Mesothelial cell of epicardium (in vitro differentiated cells): Measurements from ENCODE around the gene DYNLT1. TPM values are rescaled to one million over a fixed set of nuclear protein-coding genes. Genes with fewer than 3 reads are reported as not detected.
A peak's percentile ranks its signal among the peaks of the same experiment; 100 is the strongest.
"Not testable (repeated sequence)": the region's sequence is repeated elsewhere in the genome, so short reads cannot be mapped to it uniquely, and the experiment has no call there.

Experiments
- DNase-seq, 2 experiments: peaks; one replicate each; pipeline ENCODE4 v3.0.0; 2021; ENCODE audit warnings: low spot score in 2 of 2; ENCODE audit not compliant: unreplicated experiment in 2 of 2
- H3K27ac Mint-ChIP-seq: 2 replicates; pipeline ENCODE4 v1.8.0; 2021; ENCODE audit warnings: mixed read lengths
- H3K27me3 Mint-ChIP-seq: 2 replicates; pipeline ENCODE4 v1.8.0; 2021; ENCODE audit warnings: low read depth, mixed read lengths
- H3K36me3 Mint-ChIP-seq: 2 replicates; pipeline ENCODE4 v1.8.0; 2021; ENCODE audit warnings: mixed read lengths
- H3K4me1 Mint-ChIP-seq: 2 replicates; pipeline ENCODE4 v1.8.0; 2021; ENCODE audit warnings: mixed read lengths
- H3K4me3 Mint-ChIP-seq: 2 replicates; pipeline ENCODE4 v1.8.0; 2021; ENCODE audit warnings: mild to moderate bottlenecking, moderate library complexity, mixed read lengths
- H3K9me3 Mint-ChIP-seq: 2 replicates; pipeline ENCODE4 v1.8.0; 2021; ENCODE audit warnings: mixed read lengths
- total RNA-seq: library from RNA; stranded (reverse); gene quantifications from 3 replicates; pipeline ENCODE4 v1.2.1, GENCODE V29; 2021
- TF ChIP-seq, protein P1 (sequence below): fragments of 200-600 bp; sonication (generic); IDR thresholded peaks from one replicate; pipeline ENCODE4 v1.5.0; 2021; ENCODE audit warnings: antibody characterized with exemption; ENCODE audit not compliant: unreplicated experiment

The DYNLT1 gene
- total RNA-seq, 1 donor from 2014 or later: 142 TPM

DNA sequence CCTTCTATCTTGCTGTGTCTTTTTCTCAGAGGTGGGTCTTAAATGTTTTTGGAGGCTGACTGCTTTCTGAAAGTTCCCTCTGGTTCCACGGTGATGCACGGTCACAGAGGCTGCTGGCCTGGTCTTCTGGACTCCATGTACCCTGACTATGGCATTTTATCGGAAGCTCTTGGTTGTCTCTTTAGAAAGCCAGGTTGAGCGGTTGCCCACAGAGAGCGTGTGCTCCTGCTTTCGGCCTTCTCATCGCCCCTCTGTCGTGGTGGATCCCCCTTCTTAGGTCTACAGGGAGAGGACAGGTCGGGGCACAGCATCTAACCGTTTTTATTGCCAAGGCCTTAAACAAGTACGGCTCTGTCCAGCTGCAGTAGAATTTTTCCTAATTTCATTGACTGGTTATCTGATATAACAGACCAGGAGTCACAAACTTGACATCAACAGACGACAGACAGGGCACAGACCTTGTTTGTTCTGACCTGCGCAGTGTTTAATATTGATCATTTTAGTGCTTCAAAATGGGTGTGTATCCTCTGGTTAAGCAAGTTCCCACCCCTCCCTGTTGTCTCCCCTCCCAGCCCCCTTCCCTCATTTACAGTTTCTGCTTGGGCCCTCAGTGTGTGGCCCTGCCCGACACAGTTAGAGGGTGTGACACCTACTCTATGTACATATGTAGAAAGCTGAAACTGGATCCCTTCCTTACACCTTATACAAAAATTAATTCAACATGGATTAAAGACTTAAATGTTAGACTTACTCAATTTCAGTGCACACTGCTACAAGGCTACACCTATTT is 30.0 kb upstream of the DYNLT1 start:
- Mint-ChIP-seq H3K4me3 (no peak overlapping the region), H3K36me3 (peaks cover 6% of the 10 kb centered on the region), H3K27me3 (no peaks in the 10 kb centered on the region), H3K27ac (no peak overlapping the region), H3K4me1 (peaks cover 11% of the 10 kb centered on the region), H3K9me3 (no peaks in the 10 kb centered on the region)
- TF ChIP-seq, protein P1, sequence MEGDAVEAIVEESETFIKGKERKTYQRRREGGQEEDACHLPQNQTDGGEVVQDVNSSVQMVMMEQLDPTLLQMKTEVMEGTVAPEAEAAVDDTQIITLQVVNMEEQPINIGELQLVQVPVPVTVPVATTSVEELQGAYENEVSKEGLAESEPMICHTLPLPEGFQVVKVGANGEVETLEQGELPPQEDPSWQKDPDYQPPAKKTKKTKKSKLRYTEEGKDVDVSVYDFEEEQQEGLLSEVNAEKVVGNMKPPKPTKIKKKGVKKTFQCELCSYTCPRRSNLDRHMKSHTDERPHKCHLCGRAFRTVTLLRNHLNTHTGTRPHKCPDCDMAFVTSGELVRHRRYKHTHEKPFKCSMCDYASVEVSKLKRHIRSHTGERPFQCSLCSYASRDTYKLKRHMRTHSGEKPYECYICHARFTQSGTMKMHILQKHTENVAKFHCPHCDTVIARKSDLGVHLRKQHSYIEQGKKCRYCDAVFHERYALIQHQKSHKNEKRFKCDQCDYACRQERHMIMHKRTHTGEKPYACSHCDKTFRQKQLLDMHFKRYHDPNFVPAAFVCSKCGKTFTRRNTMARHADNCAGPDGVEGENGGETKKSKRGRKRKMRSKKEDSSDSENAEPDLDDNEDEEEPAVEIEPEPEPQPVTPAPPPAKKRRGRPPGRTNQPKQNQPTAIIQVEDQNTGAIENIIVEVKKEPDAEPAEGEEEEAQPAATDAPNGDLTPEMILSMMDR: no peak
- no peak for DNase-seq

- Mint-ChIP-seq H3K36me3 (peaks cover 6% of the 10 kb centered on the region), H3K27ac (no peak overlapping the region), H3K27me3 (no peaks in the 10 kb centered on the region), H3K4me3 (no peak overlapping the region), H3K4me1 (peaks cover 16% of the 10 kb centered on the region), H3K9me3 (no peaks in the 10 kb centered on the region)
- TF ChIP-seq, protein P1: no peak
- DNase-seq: no peak
Observed at GRCh38 chr6:158672726-158673125, 28.2 kb upstream of the DYNLT1 start.

GRCh38 chr6:158672119-158672518 is 27.6 kb upstream of the DYNLT1 start:
- H3K4me3 Mint-ChIP-seq, H3K9me3 Mint-ChIP-seq, H3K27me3 Mint-ChIP-seq, H3K36me3 Mint-ChIP-seq, DNase-seq, H3K27ac Mint-ChIP-seq: not testable (repeated sequence)
- peaks cover 22% of the 10 kb centered on the region for H3K4me1 Mint-ChIP-seq

- Mint-ChIP-seq H3K4me1 (peaks cover 42% of the 10 kb centered on the region), H3K36me3 (no peaks in the 10 kb centered on the region), H3K9me3 (no peaks in the 10 kb centered on the region), H3K27ac (peak overlapping the region; percentile 15), H3K27me3 (no peaks in the 10 kb centered on the region), H3K4me3 (no peak overlapping the region)
- TF ChIP-seq, protein P1: no peak
- DNase-seq: no peak
Observed at GRCh38 chr6:158669145-158670035, 24.8 kb upstream of the DYNLT1 start.

DNA sequence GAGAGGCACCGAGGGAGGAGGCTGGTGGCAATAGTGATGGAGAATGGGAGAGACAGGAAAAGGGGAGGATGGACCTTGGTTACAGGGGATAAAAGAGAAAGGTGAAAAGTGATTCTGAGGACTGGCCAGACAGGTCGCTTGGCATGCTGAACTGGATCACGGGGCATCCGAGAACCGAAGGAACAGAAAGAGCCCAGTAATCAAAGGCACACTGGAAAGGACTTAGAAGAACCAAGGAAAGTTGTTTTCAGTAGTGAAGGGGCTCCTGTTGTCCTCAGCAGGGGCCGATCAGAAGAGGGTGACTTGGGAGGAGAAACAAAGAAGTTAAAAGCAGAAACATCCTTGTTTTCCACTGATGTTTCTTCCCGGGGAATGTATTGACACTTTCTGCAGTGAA is 24.2 kb upstream of the DYNLT1 start:
- TF ChIP-seq, protein P1: no peak
- no peaks in the 10 kb centered on the region for H3K9me3 Mint-ChIP-seq
- no peaks in the 10 kb centered on the region for H3K27me3 Mint-ChIP-seq
- peaks cover 49% of the 10 kb centered on the region for H3K4me1 Mint-ChIP-seq
- H3K36me3 Mint-ChIP-seq: no peaks in the 10 kb centered on the region
- no peak overlapping the region for H3K4me3 Mint-ChIP-seq
- DNase-seq: no peak
- no peak overlapping the region for H3K27ac Mint-ChIP-seq
